Stimulated activated CD4-positive, alpha-beta T cell treated with anti-CD3 and anti-CD28 coated beads, Interleukin-4, amount 100 ng/mL, for 1 hour (primary cell): Measurements from ENCODE around the gene MOB2.
"Not testable (repeated sequence)": the region's sequence is repeated elsewhere in the genome, so short reads cannot be mapped to it uniquely, and the experiment has no call there.

ENCODE experiments used
- DNase-seq: peaks from one replicate; pipeline ENCODE4 v3.0.0-alpha.2; 2020

The MOB2 gene

GRCh38 chr11:1438261-1438966 is 48.2 kb downstream of the MOB2 start:
- no peak for DNase-seq

GRCh38 chr11:1437500-1437899 is 49.1 kb downstream of the MOB2 start:
- no peak for DNase-seq

- DNase-seq, result no peak
Observed at GRCh38 chr11:1436468-1437039, 50.0 kb downstream of the MOB2 start.

- no peak for DNase-seq
Observed at GRCh38 chr11:1435820-1436467, 50.6 kb downstream of the MOB2 start.

GRCh38 chr11:1435479-1435819 is 51.1 kb downstream of the MOB2 start:
- DNase-seq, result not testable (repeated sequence)

GRCh38 chr11:1433977-1434640 is 52.5 kb downstream of the MOB2 start:
- DNase-seq, result no peak

GRCh38 chr11:1433568-1433967 is 53.0 kb downstream of the MOB2 start:
- no peak for DNase-seq

- no peak for DNase-seq
Observed at GRCh38 chr11:1428762-1429316, 57.7 kb downstream of the MOB2 start.

- no peak for DNase-seq
Observed at GRCh38 chr11:1425439-1425838, 61.1 kb downstream of the MOB2 start.

- no peak for DNase-seq
Observed at GRCh38 chr11:1425006-1425405, 61.6 kb downstream of the MOB2 start.

GRCh38 chr11:1423406-1423805 is 63.2 kb downstream of the MOB2 start:
- DNase-seq, result not testable (repeated sequence)

- no peak for DNase-seq
Observed at GRCh38 chr11:1422981-1423380, 63.6 kb downstream of the MOB2 start.

- DNase-seq, result no peak
Observed at GRCh38 chr11:1422481-1422880, 64.1 kb downstream of the MOB2 start.

- no peak for DNase-seq
Observed at GRCh38 chr11:1421291-1421690, 65.3 kb downstream of the MOB2 start.

- DNase-seq, result no peak
Observed at GRCh38 chr11:1419811-1420210, 66.8 kb downstream of the MOB2 start.
